ENCODE data around the gene HLCS. TPM values are rescaled to one million over a fixed set of nuclear protein-coding genes. Genes with fewer than 3 reads are reported as not detected.
A peak's percentile ranks its signal among the peaks of the same experiment; 100 is the strongest.

Gene HLCS
- total RNA-seq, 1 donor from 2014 or later: 15.9 TPM

DNA sequence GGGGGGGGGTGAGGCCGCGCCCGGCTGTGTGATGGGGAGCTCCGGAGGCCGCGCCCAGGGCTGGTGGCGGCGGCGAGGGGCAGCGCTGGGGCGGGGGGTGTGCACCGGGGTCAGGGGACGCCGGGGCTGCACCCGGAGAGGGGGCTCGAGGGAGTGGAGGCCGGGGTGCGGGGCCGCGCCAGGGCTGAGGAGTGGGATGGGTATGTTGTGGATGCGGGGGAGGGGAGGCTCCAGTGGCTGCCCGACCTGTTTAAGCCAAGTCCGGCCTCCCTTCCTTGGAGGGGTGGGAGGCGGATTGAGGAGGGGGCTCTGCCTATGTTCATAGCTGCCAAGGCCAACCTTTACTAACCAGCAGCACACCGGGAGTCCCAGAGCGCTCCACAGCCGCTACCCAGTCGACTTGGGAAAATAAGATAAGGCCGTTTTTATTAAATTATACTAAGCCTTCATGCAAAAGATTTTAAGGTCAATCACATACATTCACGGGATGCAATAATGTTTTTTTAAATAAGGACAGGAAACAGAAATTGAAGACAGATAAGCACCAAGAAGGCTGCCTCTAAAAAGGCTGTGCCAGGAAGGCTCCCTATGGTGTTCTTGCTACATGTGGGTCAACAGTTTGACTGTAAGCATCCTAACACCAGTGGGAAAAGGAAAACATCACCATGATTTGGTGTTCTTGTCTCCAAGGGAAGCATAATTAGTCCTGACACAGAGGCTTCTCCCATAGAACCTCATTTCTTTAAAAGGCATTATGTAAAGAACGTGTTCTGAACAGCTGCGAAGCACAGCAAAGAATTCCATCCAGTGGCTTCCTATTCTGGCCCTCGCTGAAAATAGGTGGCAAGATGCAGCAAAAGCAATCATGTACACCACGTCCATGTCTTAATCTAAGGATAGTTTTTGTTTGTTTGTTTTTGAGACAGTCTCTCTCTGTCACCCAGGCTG lies 626 bp upstream of the HLCS start:
- Mint-ChIP-seq H3K4me1 (ENCODE audit: low read depth, unreplicated experiment) (peaks cover 12% of the 10 kb centered on the region), H3K4me3 (ENCODE audit: unreplicated experiment) (peak overlapping the region; percentile 82), H3K36me3 (ENCODE audit: unreplicated experiment) (no peaks in the 10 kb centered on the region), H3K9me3 (ENCODE audit: unreplicated experiment) (peaks cover 10% of the 10 kb centered on the region), H3K27me3 (ENCODE audit: unreplicated experiment) (peaks cover 5% of the 10 kb centered on the region), H3K27ac (ENCODE audit: unreplicated experiment) (peak overlapping the region; percentile 33)
- TF ChIP-seq, protein P1, sequence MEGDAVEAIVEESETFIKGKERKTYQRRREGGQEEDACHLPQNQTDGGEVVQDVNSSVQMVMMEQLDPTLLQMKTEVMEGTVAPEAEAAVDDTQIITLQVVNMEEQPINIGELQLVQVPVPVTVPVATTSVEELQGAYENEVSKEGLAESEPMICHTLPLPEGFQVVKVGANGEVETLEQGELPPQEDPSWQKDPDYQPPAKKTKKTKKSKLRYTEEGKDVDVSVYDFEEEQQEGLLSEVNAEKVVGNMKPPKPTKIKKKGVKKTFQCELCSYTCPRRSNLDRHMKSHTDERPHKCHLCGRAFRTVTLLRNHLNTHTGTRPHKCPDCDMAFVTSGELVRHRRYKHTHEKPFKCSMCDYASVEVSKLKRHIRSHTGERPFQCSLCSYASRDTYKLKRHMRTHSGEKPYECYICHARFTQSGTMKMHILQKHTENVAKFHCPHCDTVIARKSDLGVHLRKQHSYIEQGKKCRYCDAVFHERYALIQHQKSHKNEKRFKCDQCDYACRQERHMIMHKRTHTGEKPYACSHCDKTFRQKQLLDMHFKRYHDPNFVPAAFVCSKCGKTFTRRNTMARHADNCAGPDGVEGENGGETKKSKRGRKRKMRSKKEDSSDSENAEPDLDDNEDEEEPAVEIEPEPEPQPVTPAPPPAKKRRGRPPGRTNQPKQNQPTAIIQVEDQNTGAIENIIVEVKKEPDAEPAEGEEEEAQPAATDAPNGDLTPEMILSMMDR (IDR thresholded peaks at IDR 0.05; ENCODE audit: partially characterized antibody, unreplicated experiment): no peak
- peak; percentile 57 for DNase-seq

DNA sequence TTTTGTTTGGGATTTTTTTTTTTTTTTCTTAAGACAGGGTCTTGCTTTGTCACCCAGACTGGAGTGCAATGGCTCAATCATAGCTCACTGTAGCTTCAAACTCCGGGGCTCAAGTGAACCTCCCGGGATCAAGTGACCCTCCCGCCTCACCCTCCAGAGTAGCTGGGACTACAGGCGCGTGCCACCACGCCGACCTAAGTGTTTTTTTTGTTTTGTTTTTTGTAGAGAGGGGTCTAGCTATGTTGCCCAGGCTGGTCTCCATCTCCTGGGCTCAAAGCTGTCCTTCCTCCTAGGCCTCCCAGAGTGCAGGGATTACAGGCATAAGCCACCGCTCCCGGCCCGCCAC lies 776 bp downstream of the HLCS start:
- DNase-seq: no peak
- peaks cover 12% of the 10 kb centered on the region for H3K9me3 Mint-ChIP-seq (ENCODE audit: unreplicated experiment)
- TF ChIP-seq, protein P1 (IDR thresholded peaks at IDR 0.05; ENCODE audit: partially characterized antibody, unreplicated experiment): no peak
- H3K27me3 Mint-ChIP-seq (ENCODE audit: unreplicated experiment): peaks cover 8% of the 10 kb centered on the region
- H3K4me3 Mint-ChIP-seq (ENCODE audit: unreplicated experiment): peak overlapping the region; percentile 94
- H3K4me1 Mint-ChIP-seq (ENCODE audit: low read depth, unreplicated experiment): peaks cover 12% of the 10 kb centered on the region
- peaks cover 3% of the 10 kb centered on the region for H3K36me3 Mint-ChIP-seq (ENCODE audit: unreplicated experiment)
- peak overlapping the region; percentile 84 for H3K27ac Mint-ChIP-seq (ENCODE audit: unreplicated experiment)

DNA sequence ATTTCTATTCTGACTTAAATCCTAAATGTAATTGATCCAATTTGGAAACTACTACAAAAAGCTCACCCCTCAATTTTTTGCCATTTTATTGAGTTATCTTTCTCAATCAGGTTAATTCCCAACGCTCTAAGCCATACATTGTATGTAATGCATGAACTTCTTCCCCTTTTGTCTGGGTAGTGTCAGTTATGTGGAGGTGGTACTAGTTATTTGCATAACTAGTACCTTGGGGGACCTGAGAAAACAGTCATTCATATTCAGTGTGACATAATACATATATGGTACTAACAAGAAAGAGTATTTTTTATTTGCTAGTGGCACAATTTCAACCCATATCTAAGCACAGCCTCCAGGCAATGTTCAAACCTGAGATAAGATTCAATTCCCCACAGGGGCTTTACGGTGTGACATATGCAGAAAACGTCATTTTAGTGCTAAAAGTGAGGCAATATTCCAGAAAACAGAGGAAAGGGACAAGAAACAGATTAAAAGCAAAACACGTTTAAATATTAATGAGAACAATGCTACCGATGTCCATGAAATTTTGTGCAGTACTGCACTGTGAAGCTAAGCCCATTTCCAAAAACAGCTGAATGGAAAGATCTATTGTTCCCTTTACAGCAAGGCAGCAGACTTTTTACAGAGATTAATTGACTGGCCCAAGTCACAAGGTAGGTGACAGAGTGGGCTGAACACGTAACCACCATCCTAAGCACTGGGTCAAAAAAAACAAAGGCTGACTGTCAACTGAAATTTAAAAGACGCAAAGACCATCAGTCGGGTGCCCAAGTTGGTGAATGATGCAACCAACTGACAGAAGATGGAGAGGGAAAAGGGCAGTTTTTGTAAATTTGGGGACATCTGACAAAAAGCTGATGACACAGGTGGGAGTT lies 1.4 kb downstream of the HLCS start:
- Mint-ChIP-seq H3K27ac (ENCODE audit: unreplicated experiment) (peak overlapping the region; percentile 84), H3K9me3 (ENCODE audit: unreplicated experiment) (peaks cover 12% of the 10 kb centered on the region), H3K4me1 (ENCODE audit: low read depth, unreplicated experiment) (peaks cover 12% of the 10 kb centered on the region), H3K36me3 (ENCODE audit: unreplicated experiment) (peaks cover 5% of the 10 kb centered on the region), H3K27me3 (ENCODE audit: unreplicated experiment) (peaks cover 8% of the 10 kb centered on the region), H3K4me3 (ENCODE audit: unreplicated experiment) (peak overlapping the region; percentile 94)
- TF ChIP-seq, protein P1 (IDR thresholded peaks at IDR 0.05; ENCODE audit: partially characterized antibody, unreplicated experiment): no peak
- no peak for DNase-seq

DNA sequence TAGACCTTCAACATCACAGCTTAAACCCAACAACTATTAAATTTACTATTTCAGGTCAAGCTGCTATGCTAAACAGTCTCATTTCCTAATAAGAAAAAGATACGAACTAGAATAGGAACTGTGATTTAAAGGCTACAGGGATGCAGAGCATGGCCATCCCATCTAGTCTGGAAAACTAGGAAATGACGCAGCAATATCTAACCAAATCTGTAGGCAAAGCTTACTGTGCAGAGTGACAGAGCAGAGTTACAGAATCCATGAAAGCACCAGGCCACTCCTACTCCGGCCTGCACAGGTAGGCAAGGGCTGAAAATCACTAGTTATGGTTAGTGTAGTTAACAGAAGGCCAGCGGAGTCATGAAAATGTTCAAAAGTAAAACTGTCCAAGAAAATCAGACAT lies 2.1 kb downstream of the HLCS start:
- DNase-seq: no peak
- TF ChIP-seq, protein P1 (IDR thresholded peaks at IDR 0.05; ENCODE audit: partially characterized antibody, unreplicated experiment): no peak
- H3K27ac Mint-ChIP-seq (ENCODE audit: unreplicated experiment): no peak overlapping the region
- H3K27me3 Mint-ChIP-seq (ENCODE audit: unreplicated experiment): peaks cover 8% of the 10 kb centered on the region
- H3K9me3 Mint-ChIP-seq (ENCODE audit: unreplicated experiment): peaks cover 12% of the 10 kb centered on the region
- H3K4me3 Mint-ChIP-seq (ENCODE audit: unreplicated experiment): no peak overlapping the region
- peaks cover 12% of the 10 kb centered on the region for H3K4me1 Mint-ChIP-seq (ENCODE audit: low read depth, unreplicated experiment)
- H3K36me3 Mint-ChIP-seq (ENCODE audit: unreplicated experiment): peaks cover 5% of the 10 kb centered on the region
